Gastrocnemius medialis (tissue), 4 donors: ENCODE data around the gene DMD. TPM values are rescaled to one million over a fixed set of nuclear protein-coding genes. Genes with fewer than 3 reads are reported as not detected.
"Not testable (repeated sequence)": the region's sequence is repeated elsewhere in the genome, so short reads cannot be mapped to it uniquely, and the experiment has no call there.

ENCODE experiments used
- ATAC-seq, 2 donors: fragments of 150-250 bp; one replicate each; pipeline ENCODE4 v1.9.1; 2016
- DNase-seq, 2 donors: peaks; one replicate each; pipeline ENCODE4 v3.0.0-alpha.2; 2019
- H3K27ac ChIP-seq, 4 donors: fragments of 200-600 bp; sonication (generic); 1 replicate in 1 of 4; 2 replicates in 3 of 4; pipeline ENCODE4 v1.5.1; 2016 to 2018; ENCODE audit warnings: mild to moderate bottlenecking in 2 of 4, moderate library complexity in 1 of 4
- H3K27me3 ChIP-seq, 3 donors: fragments of 200-600 bp; sonication (generic) in 2 of 3; 1 replicate in 1 of 3; 2 replicates in 2 of 3; pipeline versions ENCODE4 v1.5.1 to v1.6.0; 2016 to 2019; ENCODE audit warnings: mild to moderate bottlenecking in 1 of 3, moderate library complexity in 1 of 3
- H3K36me3 ChIP-seq, 2 donors: fragments of 200-600 bp; sonication (generic) in 1 of 2; one replicate each; pipeline ENCODE4 v1.5.1; 2017 to 2018
- H3K4me1 ChIP-seq, 2 donors: fragments of 200-600 bp; sonication (generic) in 1 of 2; one replicate each; pipeline ENCODE4 v1.5.1; 2016 to 2017; ENCODE audit warnings: mild to moderate bottlenecking in 2 of 2
- H3K4me3 ChIP-seq, 4 donors: fragments of 200-600 bp; sonication (generic) in 3 of 4; 1 replicate in 1 of 4; 2 replicates in 3 of 4; pipeline ENCODE4 v1.5.1; 2016 to 2019; ENCODE audit warnings: mild to moderate bottlenecking in 2 of 4
- H3K9me3 ChIP-seq, 3 donors: fragments of 200-600 bp; sonication (generic) in 2 of 3; 1 replicate in 1 of 3; 2 replicates in 2 of 3; pipeline ENCODE4 v1.5.1; 2016 to 2019
- POLR2A ChIP-seq, 2 donors: fragments of 450-650 bp; IDR thresholded peaks; one replicate each; pipeline ENCODE4 v1.6.1; 2017; ENCODE audit warnings: antibody characterized with exemption in 2 of 2, mild to moderate bottlenecking in 2 of 2, moderate library complexity in 2 of 2
- in situ Hi-C, 4 donors: fragments of 200-750 bp; cut with MboI; loops; one replicate each; pipeline versions ENCODE4 v1.15.0 to v1.8.0; 2017; ENCODE audit warnings: low sequenced_read_pairs in 4 of 4
- intact Hi-C: fragments of 100-400 bp; cut with DNase I; formaldehyde crosslinking; loops from one replicate; pipeline ENCODE4 v1.15.1; 2023; ENCODE audit warnings: low total_unique reads
- total RNA-seq, 4 donors: library from RNA; depleted of rRNA; stranded (reverse); fragments of >200 nt; gene quantifications; one replicate each; pipeline versions ENCODE4 v1.1.0 to v1.2.3, GENCODE V29; 2016
- TF ChIP-seq, protein P1 (sequence below), 5 experiments: fragments of 450-650 bp in 3 of 5; fragments of 200-600 bp in 2 of 5; sonication (generic) in 2 of 5; IDR thresholded peaks in 4 of 5; conservative IDR thresholded peaks in 1 of 5; 1 replicate in 4 of 5; 2 replicates in 1 of 5; pipeline ENCODE4 v1.5.1; 2016 to 2019; ENCODE audit warnings: antibody characterized with exemption in 5 of 5, mild to moderate bottlenecking in 3 of 5, moderate library complexity in 3 of 5

DMD gene
- total RNA-seq, 4 donors from 2014 or later: 53.5 to 201 (median 98.9) TPM

DNA sequence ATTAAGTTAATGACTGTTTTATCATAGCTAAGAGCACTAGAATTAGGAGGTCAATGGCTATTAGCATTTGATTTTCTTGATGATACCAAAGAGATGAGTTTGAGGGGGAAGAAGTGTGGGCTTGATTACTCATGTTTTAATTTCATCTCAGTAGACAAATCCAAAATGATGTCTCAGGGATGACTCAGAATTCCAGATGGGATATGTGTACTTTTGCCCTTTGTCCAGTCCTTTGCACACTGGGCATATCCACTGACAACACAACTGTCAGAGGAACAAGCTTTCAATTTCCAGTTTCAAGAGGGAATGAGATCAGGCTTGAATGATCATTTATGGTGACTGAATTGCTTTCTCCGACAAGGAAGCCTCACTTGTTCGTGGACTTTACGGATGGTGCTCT is 1814.2 kb downstream of the DMD start:
- Histone ChIP-seq H3K4me3 (no peak overlapping the region), H3K27me3 (no peaks in the 10 kb centered on the region), H3K9me3 (no peaks in the 10 kb centered on the region), H3K4me1 (no peaks in the 10 kb centered on the region), H3K27ac (no peak overlapping the region), H3K36me3 (no peaks in the 10 kb centered on the region)
- in situ Hi-C loops (no loop called here), intact Hi-C loops (no loop called here)
- no peak for TF ChIP-seq POLR2A (IDR thresholded peaks at IDR 0.05)
- TF ChIP-seq, protein P1, sequence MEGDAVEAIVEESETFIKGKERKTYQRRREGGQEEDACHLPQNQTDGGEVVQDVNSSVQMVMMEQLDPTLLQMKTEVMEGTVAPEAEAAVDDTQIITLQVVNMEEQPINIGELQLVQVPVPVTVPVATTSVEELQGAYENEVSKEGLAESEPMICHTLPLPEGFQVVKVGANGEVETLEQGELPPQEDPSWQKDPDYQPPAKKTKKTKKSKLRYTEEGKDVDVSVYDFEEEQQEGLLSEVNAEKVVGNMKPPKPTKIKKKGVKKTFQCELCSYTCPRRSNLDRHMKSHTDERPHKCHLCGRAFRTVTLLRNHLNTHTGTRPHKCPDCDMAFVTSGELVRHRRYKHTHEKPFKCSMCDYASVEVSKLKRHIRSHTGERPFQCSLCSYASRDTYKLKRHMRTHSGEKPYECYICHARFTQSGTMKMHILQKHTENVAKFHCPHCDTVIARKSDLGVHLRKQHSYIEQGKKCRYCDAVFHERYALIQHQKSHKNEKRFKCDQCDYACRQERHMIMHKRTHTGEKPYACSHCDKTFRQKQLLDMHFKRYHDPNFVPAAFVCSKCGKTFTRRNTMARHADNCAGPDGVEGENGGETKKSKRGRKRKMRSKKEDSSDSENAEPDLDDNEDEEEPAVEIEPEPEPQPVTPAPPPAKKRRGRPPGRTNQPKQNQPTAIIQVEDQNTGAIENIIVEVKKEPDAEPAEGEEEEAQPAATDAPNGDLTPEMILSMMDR (IDR thresholded peaks at IDR 0.05 in 4 of 5, conservative IDR thresholded peaks at IDR 0.05 in 1 of 5): no peak
- no peak for ATAC-seq
- no peak for DNase-seq

DNA sequence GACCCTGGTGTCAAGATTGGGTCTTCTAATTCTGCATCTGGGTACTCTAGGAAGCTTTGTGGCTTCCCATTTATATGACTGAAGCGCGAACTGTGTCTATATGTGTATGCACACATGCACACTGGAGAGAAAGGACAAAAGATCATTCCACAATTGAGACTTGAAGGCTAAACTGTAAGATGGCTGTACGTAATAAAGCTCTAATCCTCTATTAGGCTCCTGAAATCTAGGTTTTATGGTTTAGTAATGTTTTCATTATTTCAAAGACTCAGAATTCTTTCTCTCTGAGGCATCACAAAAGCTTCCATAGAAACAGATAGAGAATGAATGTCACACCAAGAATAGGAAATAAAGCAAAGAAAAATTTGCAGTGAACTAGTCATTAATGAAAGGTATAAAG is 1818.8 kb downstream of the DMD start:
- Histone ChIP-seq H3K36me3 (no peaks in the 10 kb centered on the region), H3K4me3 (no peak overlapping the region), H3K9me3 (no peaks in the 10 kb centered on the region), H3K27ac (no peak overlapping the region), H3K27me3 (no peaks in the 10 kb centered on the region), H3K4me1 (no peaks in the 10 kb centered on the region)
- in situ Hi-C loops (no loop called here), intact Hi-C loops (no loop called here)
- no peak for TF ChIP-seq POLR2A (IDR thresholded peaks at IDR 0.05)
- TF ChIP-seq, protein P1 (IDR thresholded peaks at IDR 0.05 in 4 of 5, conservative IDR thresholded peaks at IDR 0.05 in 1 of 5): no peak
- DNase-seq (no peak), ATAC-seq (no peak)

DNA sequence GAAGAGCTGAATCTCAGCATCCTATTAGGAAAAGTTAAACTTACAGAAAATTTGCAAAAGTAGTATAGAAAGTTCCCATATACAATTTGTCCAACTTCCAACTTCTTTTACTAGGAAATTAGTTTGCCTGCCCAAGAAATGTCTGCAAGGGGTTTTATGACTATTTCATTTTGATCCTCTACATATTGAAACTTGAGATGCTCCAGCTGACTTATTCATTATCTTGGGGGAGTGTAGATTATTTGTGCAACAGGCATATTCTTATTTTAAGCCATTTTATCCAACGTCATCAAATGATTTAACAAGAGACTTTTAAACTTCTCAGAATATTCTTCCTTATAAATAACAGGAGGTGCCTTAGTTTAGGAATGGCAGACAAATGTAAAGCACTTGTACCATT is 1822.4 kb downstream of the DMD start:
- intact Hi-C loops (no loop called here), in situ Hi-C loops (no loop called here)
- ATAC-seq (no peak), DNase-seq (no peak)
- H3K4me3 ChIP-seq: no peak overlapping the region
- H3K27ac ChIP-seq: no peak overlapping the region
- no peaks in the 10 kb centered on the region for H3K36me3 ChIP-seq
- H3K4me1 ChIP-seq: no peaks in the 10 kb centered on the region
- no peaks in the 10 kb centered on the region for H3K9me3 ChIP-seq
- TF ChIP-seq, protein P1 (IDR thresholded peaks at IDR 0.05 in 4 of 5, conservative IDR thresholded peaks at IDR 0.05 in 1 of 5): no peak
- TF ChIP-seq POLR2A (IDR thresholded peaks at IDR 0.05): no peak
- no peaks in the 10 kb centered on the region for H3K27me3 ChIP-seq

- H3K27ac ChIP-seq: no peak overlapping the region
- no peaks in the 10 kb centered on the region for H3K4me1 ChIP-seq
- H3K36me3 ChIP-seq: no peaks in the 10 kb centered on the region
- intact Hi-C loops: no loop called here
- in situ Hi-C loops: no loop called here
- no peaks in the 10 kb centered on the region for H3K27me3 ChIP-seq
- DNase-seq: no peak
- TF ChIP-seq POLR2A (IDR thresholded peaks at IDR 0.05): no peak
- TF ChIP-seq, protein P1 (IDR thresholded peaks at IDR 0.05 in 4 of 5, conservative IDR thresholded peaks at IDR 0.05 in 1 of 5): no peak
- H3K9me3 ChIP-seq: no peaks in the 10 kb centered on the region
- H3K4me3 ChIP-seq: no peak overlapping the region
- no peak for ATAC-seq
Observed at GRCh38 chrX:31384471-31384870, 1826.9 kb downstream of the DMD start.

DNA sequence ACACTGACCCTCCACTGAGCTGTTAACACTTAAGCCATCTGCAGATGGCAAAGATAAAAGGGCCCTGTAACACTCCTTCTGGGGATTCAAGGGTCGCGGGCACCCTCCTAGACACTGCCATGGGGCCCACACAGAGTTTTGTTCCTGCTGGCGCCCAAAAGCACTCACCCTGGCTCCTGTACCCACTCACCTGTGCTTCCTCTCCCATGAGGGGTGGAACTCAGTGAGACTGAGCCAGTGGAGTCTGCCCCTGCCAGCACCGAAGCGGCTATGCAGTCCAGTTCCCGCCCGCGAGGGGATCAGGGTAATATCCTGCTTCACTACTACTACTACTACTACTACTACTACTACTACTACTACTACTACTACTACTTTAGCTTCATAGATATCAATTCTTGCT is 1827.4 kb downstream of the DMD start:
- in situ Hi-C loops (no loop called here), intact Hi-C loops (no loop called here)
- H3K4me1 ChIP-seq: no peaks in the 10 kb centered on the region
- no peak overlapping the region for H3K4me3 ChIP-seq
- TF ChIP-seq, protein P1 (IDR thresholded peaks at IDR 0.05 in 4 of 5, conservative IDR thresholded peaks at IDR 0.05 in 1 of 5): no peak
- no peak for TF ChIP-seq POLR2A (IDR thresholded peaks at IDR 0.05)
- H3K9me3 ChIP-seq: no peaks in the 10 kb centered on the region
- ATAC-seq (no peak), DNase-seq (no peak)
- H3K36me3 ChIP-seq: no peaks in the 10 kb centered on the region
- no peaks in the 10 kb centered on the region for H3K27me3 ChIP-seq
- H3K27ac ChIP-seq: no peak overlapping the region

DNA sequence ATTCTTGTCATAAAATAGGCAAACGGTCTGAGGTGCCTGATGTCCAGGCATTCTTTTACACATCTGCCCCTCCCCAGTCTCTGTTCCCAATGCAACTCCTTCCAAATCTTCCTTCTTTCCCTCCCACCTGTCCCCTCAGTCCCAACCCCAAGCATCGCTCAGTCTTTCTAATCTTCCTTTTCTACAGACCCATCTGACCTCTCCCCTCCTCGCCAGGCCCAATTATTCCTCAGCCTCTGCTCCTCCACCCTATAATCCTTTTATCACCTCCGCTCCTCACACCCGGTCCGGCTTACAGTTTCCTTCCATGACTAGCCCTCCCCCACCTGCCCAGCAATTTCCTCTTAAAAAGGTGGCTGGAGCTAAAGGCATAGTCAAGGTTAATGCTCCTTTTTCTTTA is 1832.4 kb downstream of the DMD start:
- ATAC-seq, H3K36me3 ChIP-seq, H3K9me3 ChIP-seq, H3K27ac ChIP-seq, DNase-seq, H3K4me3 ChIP-seq, H3K27me3 ChIP-seq, intact Hi-C loops, in situ Hi-C loops, H3K4me1 ChIP-seq: not testable (repeated sequence)

DNA sequence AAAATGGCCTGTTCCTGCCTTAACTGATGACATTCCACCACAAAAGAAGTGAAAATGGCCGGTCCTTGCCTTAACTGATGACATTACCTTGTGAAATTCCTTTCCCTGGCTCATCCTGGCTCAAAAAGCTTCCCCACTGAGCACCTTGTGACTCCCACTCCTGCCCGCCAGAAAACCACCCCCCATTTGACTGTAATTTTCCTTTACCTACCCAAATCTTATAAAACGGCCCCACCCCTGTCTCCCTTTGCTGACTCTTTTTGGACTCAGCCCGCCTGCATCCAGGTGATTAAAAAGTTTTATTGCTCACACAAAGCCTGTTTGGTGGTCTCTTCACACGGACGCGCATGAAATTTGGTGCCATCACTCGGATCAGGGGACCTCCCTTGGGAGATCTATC is 1833.5 kb downstream of the DMD start:
- in situ Hi-C loops, ATAC-seq, H3K4me1 ChIP-seq, H3K27me3 ChIP-seq, H3K9me3 ChIP-seq, intact Hi-C loops, H3K27ac ChIP-seq, H3K4me3 ChIP-seq, H3K36me3 ChIP-seq, DNase-seq: not testable (repeated sequence)
